GM21619 (cell line): ENCODE data around the gene CACNA1G.

Experiments
- ATAC-seq: cut with Tn5 transposase; IDR thresholded peaks from one replicate; pipeline ENCODE4 v1.9.1; 2021; ENCODE audit not compliant: unreplicated experiment

The CACNA1G gene

GRCh38 chr17:50565402-50566350 lies 5.2 kb downstream of the CACNA1G start:
- ATAC-seq: no peak

- ATAC-seq: no peak
Observed at GRCh38 chr17:50566886-50567285, 6.4 kb downstream of the CACNA1G start.

GRCh38 chr17:50568659-50569058 lies 8.1 kb downstream of the CACNA1G start:
- ATAC-seq: no peak

GRCh38 chr17:50569592-50569991 lies 9.1 kb downstream of the CACNA1G start:
- no peak for ATAC-seq

- ATAC-seq: no peak
Observed at GRCh38 chr17:50570032-50570431, 9.5 kb downstream of the CACNA1G start.

GRCh38 chr17:50570528-50570927 lies 10.0 kb downstream of the CACNA1G start:
- ATAC-seq: no peak

- no peak for ATAC-seq
Observed at GRCh38 chr17:50571681-50572080, 11.2 kb downstream of the CACNA1G start.

- no peak for ATAC-seq
Observed at GRCh38 chr17:50572541-50572940, 12.0 kb downstream of the CACNA1G start.

- ATAC-seq: no peak
Observed at GRCh38 chr17:50573866-50574611, 13.5 kb downstream of the CACNA1G start.

GRCh38 chr17:50575581-50576210 lies 15.2 kb downstream of the CACNA1G start:
- no peak for ATAC-seq

- ATAC-seq: no peak
Observed at GRCh38 chr17:50576864-50577263, 16.3 kb downstream of the CACNA1G start.

- no peak for ATAC-seq
Observed at GRCh38 chr17:50577451-50577954, 17.0 kb downstream of the CACNA1G start.

GRCh38 chr17:50578173-50578572 lies 17.7 kb downstream of the CACNA1G start:
- ATAC-seq: no peak

GRCh38 chr17:50579399-50579798 lies 18.9 kb downstream of the CACNA1G start:
- ATAC-seq: no peak

GRCh38 chr17:50580646-50581045 lies 20.1 kb downstream of the CACNA1G start:
- ATAC-seq: no peak

- no peak for ATAC-seq
Observed at GRCh38 chr17:50581316-50581715, 20.8 kb downstream of the CACNA1G start.

- no peak for ATAC-seq
Observed at GRCh38 chr17:50582741-50583140, 22.2 kb downstream of the CACNA1G start.

GRCh38 chr17:50583641-50584040 lies 23.1 kb downstream of the CACNA1G start:
- no peak for ATAC-seq

- no peak for ATAC-seq
Observed at GRCh38 chr17:50584116-50584515, 23.6 kb downstream of the CACNA1G start.

GRCh38 chr17:50584749-50585148 lies 24.2 kb downstream of the CACNA1G start:
- ATAC-seq: no peak

GRCh38 chr17:50585346-50585745 lies 24.8 kb downstream of the CACNA1G start:
- ATAC-seq: no peak
